Measurements from ENCODE around the gene SMARCB1.
"Not testable (repeated sequence)": the region's sequence is repeated elsewhere in the genome, so short reads cannot be mapped to it uniquely, and the experiment has no call there.

SMARCB1 gene

DNA sequence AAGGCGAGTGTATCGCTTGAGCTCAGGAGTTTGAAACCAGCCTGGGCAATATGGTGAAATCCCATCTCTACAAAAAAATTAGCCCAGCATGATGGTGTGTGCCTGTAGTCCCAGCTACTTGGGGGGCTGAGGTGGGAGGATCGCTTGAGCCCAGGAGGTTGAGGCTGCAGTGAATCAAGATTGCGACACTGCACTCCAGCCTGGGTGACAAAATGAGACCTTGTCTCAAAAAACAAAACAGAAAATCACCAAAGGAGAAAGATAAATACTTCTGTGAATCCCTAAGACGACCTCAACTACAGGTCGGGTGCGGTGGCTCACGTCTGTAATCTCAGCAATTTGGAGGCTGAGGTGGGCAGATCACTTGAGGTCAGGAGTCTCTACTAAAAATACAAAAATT lies 73.4 kb downstream of the SMARCB1 start:
- H3K4me3 ChIP-seq (ENCODE audit: low read length); H2BK5ac ChIP-seq (ENCODE audit: low read length); H3K9ac ChIP-seq (ENCODE audit: low read length); H3K4ac ChIP-seq (ENCODE audit: low read depth, low read length); H3K18ac ChIP-seq (ENCODE audit: low read length); H4K5ac ChIP-seq (ENCODE audit: low read length); H3K27ac ChIP-seq (ENCODE audit: low read depth, low read length); H3K56ac ChIP-seq (ENCODE audit: low read length); H3K79me2 ChIP-seq (ENCODE audit: control insufficient read depth, insufficient read depth, low read length); H3K23ac ChIP-seq (ENCODE audit: low read length); H2BK120ac ChIP-seq (ENCODE audit: low read depth, low read length); H3K79me1 ChIP-seq (ENCODE audit: low read length); H4K8ac ChIP-seq (ENCODE audit: low read depth, low read length); DNase-seq; H2AK5ac ChIP-seq (ENCODE audit: low read length); H3K36me3 ChIP-seq (ENCODE audit: control insufficient read depth, insufficient read depth, low read length); H3K27me3 ChIP-seq (ENCODE audit: insufficient read depth, low read length, poor library complexity); H2BK15ac ChIP-seq (replicated peaks; ENCODE audit: low read depth); H3K4me1 ChIP-seq (ENCODE audit: control insufficient read depth, low read depth, low read length); H3K4me2 ChIP-seq (ENCODE audit: low read length): not testable (repeated sequence)
- WGBS (ENCODE audit: extremely low coverage, insufficient coverage, low lambda C conversion rate) = no CpG with 5 or more reads among the region's 8 CpGs

DNA sequence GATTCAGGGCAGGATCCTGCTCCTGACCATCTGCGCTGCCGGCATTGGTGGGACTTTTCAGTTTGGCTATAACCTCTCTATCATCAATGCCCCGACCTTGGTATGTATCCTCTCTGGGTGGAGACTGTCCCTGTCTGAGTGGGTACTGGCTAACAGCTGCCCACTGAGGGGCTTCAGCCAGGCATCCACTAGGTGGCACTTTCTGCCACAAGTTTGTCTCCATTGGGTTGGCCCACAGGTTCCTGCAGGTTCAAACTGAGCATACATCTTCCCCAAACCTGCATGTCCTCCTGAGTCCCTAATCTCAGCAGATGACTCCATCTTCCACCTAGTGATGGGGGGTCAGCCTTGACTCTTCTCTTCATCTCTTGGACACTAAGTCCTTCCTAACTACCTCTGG lies 75.3 kb downstream of the SMARCB1 start:
- no peak overlapping the region for H2AK5ac ChIP-seq (ENCODE audit: low read length)
- H3K4me3 ChIP-seq (ENCODE audit: low read length) = no peak overlapping the region
- peaks cover 2% of the 10 kb centered on the region for H3K79me1 ChIP-seq (ENCODE audit: low read length)
- H3K79me2 ChIP-seq (ENCODE audit: control insufficient read depth, insufficient read depth, low read length) = no peaks in the 10 kb centered on the region
- H3K23ac ChIP-seq (ENCODE audit: low read length) = no peak overlapping the region
- no peak overlapping the region for H2BK15ac ChIP-seq (replicated peaks; ENCODE audit: low read depth)
- H3K27me3 ChIP-seq (ENCODE audit: insufficient read depth, low read length, poor library complexity) = no peaks in the 10 kb centered on the region
- peaks cover 3% of the 10 kb centered on the region for H3K4me1 ChIP-seq (ENCODE audit: control insufficient read depth, low read depth, low read length)
- H3K4me2 ChIP-seq (ENCODE audit: low read length) = no peak overlapping the region
- no CpG with 5 or more reads among the region's 3 CpGs for WGBS (ENCODE audit: extremely low coverage, insufficient coverage, low lambda C conversion rate)
- no peak overlapping the region for H2BK120ac ChIP-seq (ENCODE audit: low read depth, low read length)
- H3K36me3 ChIP-seq (ENCODE audit: control insufficient read depth, insufficient read depth, low read length) = peaks cover 2% of the 10 kb centered on the region
- peak; percentile 69 for DNase-seq
- no peak overlapping the region for H3K4ac ChIP-seq (ENCODE audit: low read depth, low read length)
- H3K27ac ChIP-seq (ENCODE audit: low read depth, low read length) = no peak overlapping the region
- no peak overlapping the region for H4K8ac ChIP-seq (ENCODE audit: low read depth, low read length)
- no peak overlapping the region for H3K9ac ChIP-seq (ENCODE audit: low read length)
- H3K18ac ChIP-seq (ENCODE audit: low read length) = no peak overlapping the region
- no peak overlapping the region for H4K5ac ChIP-seq (ENCODE audit: low read length)
- H3K56ac ChIP-seq (ENCODE audit: low read length) = no peak overlapping the region
- H2BK5ac ChIP-seq (ENCODE audit: low read length) = no peak overlapping the region

DNA sequence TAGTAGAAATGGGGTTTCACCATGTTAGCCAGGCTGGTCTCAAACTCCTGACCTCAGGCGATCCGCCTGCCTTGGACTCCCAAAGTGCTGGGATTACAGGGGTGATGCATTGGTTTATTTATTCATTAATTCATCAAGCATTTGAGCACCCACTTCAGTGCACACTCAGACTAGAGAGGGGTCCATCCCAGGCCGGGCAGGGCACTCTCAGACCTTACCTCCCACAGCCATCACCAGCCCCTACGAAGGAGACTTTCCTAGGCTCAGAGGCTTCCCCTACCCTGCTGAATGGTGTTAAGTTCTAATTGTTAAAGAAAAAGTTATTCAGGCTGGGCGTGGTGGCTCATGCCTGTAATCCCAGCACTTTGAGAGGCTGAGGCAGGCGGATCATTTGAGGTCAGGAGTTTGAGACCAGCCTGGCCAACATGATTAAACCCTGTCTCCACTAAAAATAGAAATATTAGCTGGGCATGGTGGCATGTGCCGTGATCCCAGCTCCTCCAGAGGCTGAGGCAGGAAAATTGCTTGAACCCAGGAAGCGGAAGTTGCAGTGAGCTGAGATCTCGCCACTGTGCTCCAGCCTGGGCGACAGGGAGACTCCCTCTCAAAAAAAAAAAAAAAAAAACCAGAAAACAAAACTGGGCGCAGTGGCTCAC lies 77.9 kb downstream of the SMARCB1 start:
- not testable (repeated sequence) for H3K4me2 ChIP-seq (ENCODE audit: low read length); H3K79me2 ChIP-seq (ENCODE audit: control insufficient read depth, insufficient read depth, low read length); H3K27me3 ChIP-seq (ENCODE audit: insufficient read depth, low read length, poor library complexity); H2BK15ac ChIP-seq (replicated peaks; ENCODE audit: low read depth); H3K23ac ChIP-seq (ENCODE audit: low read length); H2BK120ac ChIP-seq (ENCODE audit: low read depth, low read length); H3K9ac ChIP-seq (ENCODE audit: low read length); H3K18ac ChIP-seq (ENCODE audit: low read length); H3K27ac ChIP-seq (ENCODE audit: low read depth, low read length); H3K4me1 ChIP-seq (ENCODE audit: control insufficient read depth, low read depth, low read length); H4K5ac ChIP-seq (ENCODE audit: low read length); H3K4me3 ChIP-seq (ENCODE audit: low read length); H3K56ac ChIP-seq (ENCODE audit: low read length); DNase-seq; H2AK5ac ChIP-seq (ENCODE audit: low read length); H4K8ac ChIP-seq (ENCODE audit: low read depth, low read length); H3K4ac ChIP-seq (ENCODE audit: low read depth, low read length); H3K36me3 ChIP-seq (ENCODE audit: control insufficient read depth, insufficient read depth, low read length); H2BK5ac ChIP-seq (ENCODE audit: low read length); H3K79me1 ChIP-seq (ENCODE audit: low read length)
- WGBS (ENCODE audit: extremely low coverage, insufficient coverage, low lambda C conversion rate) = no CpG with 5 or more reads among the region's 11 CpGs

DNA sequence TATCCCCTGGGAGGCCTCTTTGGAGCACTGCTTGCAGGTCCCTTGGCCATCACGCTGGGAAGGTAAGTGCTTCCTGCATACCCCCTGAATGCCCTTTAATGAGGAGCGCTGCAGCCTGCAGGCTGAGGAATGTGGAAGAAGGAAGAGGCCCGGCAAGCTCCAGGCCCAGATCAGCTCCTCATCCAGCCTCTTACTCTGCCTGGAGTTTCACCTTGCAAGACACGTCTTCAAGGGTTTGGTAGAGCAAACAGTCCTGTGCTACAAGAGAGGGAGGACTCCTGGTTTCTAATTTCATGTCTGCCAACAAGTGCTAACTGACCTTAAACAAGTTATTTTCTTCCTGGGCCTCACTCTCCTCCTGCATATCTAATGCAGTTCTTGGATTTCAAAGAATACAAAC lies 81.8 kb downstream of the SMARCB1 start:
- Histone ChIP-seq H2AK5ac (ENCODE audit: low read length) (no peak overlapping the region), H3K18ac (ENCODE audit: low read length) (no peak overlapping the region), H3K27me3 (ENCODE audit: insufficient read depth, low read length, poor library complexity) (no peaks in the 10 kb centered on the region), H3K4me1 (ENCODE audit: control insufficient read depth, low read depth, low read length) (no peaks in the 10 kb centered on the region), H3K4me3 (ENCODE audit: low read length) (no peak overlapping the region), H2BK120ac (ENCODE audit: low read depth, low read length) (no peak overlapping the region), H4K5ac (ENCODE audit: low read length) (no peak overlapping the region), H3K79me1 (ENCODE audit: low read length) (no peaks in the 10 kb centered on the region), H3K4ac (ENCODE audit: low read depth, low read length) (no peak overlapping the region), H3K4me2 (ENCODE audit: low read length) (no peak overlapping the region), H3K9ac (ENCODE audit: low read length) (no peak overlapping the region), H3K27ac (ENCODE audit: low read depth, low read length) (no peak overlapping the region), H4K8ac (ENCODE audit: low read depth, low read length) (no peak overlapping the region), H3K79me2 (ENCODE audit: control insufficient read depth, insufficient read depth, low read length) (no peaks in the 10 kb centered on the region), H2BK5ac (ENCODE audit: low read length) (no peak overlapping the region), H3K23ac (ENCODE audit: low read length) (no peak overlapping the region), H3K56ac (ENCODE audit: low read length) (no peak overlapping the region), H2BK15ac (replicated peaks; ENCODE audit: low read depth) (no peak overlapping the region), H3K36me3 (ENCODE audit: control insufficient read depth, insufficient read depth, low read length) (peaks cover 2% of the 10 kb centered on the region)
- no peak for DNase-seq
- no CpG with 5 or more reads among the region's 4 CpGs for WGBS (ENCODE audit: extremely low coverage, insufficient coverage, low lambda C conversion rate)

DNA sequence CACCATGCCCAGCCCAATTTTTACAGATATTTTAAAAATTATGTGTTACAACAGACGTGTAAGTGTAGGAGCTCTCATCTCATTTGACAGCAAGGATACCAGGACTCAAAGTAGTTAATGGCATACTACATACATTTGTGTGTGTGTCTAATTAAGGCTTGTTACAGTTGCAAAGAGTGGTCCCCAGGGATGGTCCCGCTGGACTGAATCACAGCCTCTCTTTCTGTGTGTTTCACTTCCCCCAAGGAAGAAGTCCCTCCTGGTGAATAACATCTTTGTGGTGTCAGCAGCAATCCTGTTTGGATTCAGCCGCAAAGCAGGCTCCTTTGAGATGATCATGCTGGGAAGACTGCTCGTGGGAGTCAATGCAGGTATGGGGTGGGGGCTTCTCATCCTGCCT lies 88.1 kb downstream of the SMARCB1 start:
- Histone ChIP-seq H3K27me3 (ENCODE audit: insufficient read depth, low read length, poor library complexity) (no peaks in the 10 kb centered on the region), H2BK120ac (ENCODE audit: low read depth, low read length) (no peak overlapping the region), H4K5ac (ENCODE audit: low read length) (no peak overlapping the region), H3K4ac (ENCODE audit: low read depth, low read length) (no peak overlapping the region), H3K79me2 (ENCODE audit: control insufficient read depth, insufficient read depth, low read length) (no peaks in the 10 kb centered on the region), H2AK5ac (ENCODE audit: low read length) (no peak overlapping the region), H3K23ac (ENCODE audit: low read length) (no peak overlapping the region), H2BK15ac (replicated peaks; ENCODE audit: low read depth) (no peak overlapping the region), H4K8ac (ENCODE audit: low read depth, low read length) (no peak overlapping the region), H3K18ac (ENCODE audit: low read length) (no peak overlapping the region), H3K79me1 (ENCODE audit: low read length) (no peaks in the 10 kb centered on the region), H3K4me3 (ENCODE audit: low read length) (no peak overlapping the region), H3K36me3 (ENCODE audit: control insufficient read depth, insufficient read depth, low read length) (no peaks in the 10 kb centered on the region), H2BK5ac (ENCODE audit: low read length) (no peak overlapping the region), H3K9ac (ENCODE audit: low read length) (no peak overlapping the region), H3K4me1 (ENCODE audit: control insufficient read depth, low read depth, low read length) (no peaks in the 10 kb centered on the region), H3K4me2 (ENCODE audit: low read length) (no peak overlapping the region), H3K56ac (ENCODE audit: low read length) (no peak overlapping the region), H3K27ac (ENCODE audit: low read depth, low read length) (no peak overlapping the region)
- no CpG with 5 or more reads among the region's 4 CpGs for WGBS (ENCODE audit: extremely low coverage, insufficient coverage, low lambda C conversion rate)
- no peak for DNase-seq

DNA sequence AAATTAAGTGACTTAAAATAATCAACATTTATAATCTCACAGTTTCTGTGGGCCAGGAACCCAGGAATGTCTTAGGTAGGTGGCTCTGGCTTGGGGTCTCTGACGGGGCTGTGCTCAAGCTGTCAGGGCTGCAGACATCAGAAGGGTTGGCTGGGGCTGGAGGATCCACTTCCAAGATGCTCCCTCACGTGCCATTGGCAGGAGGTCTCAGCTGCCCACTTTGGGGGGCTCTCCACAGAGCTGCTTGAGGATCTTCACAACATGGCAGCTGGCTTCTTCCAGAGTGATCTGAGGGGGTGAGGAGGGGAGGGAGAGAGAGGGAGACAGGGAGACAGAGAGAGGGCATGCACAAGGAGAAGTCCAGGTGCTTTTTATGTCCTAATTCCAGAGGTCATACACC lies 89.0 kb downstream of the SMARCB1 start:
- no peak overlapping the region for H3K9ac ChIP-seq (ENCODE audit: low read length)
- WGBS (ENCODE audit: extremely low coverage, insufficient coverage, low lambda C conversion rate) = no CpG with 5 or more reads among the region's 2 CpGs
- no peaks in the 10 kb centered on the region for H3K36me3 ChIP-seq (ENCODE audit: control insufficient read depth, insufficient read depth, low read length)
- H3K79me1 ChIP-seq (ENCODE audit: low read length) = no peaks in the 10 kb centered on the region
- no peak for DNase-seq
- no peak overlapping the region for H3K4ac ChIP-seq (ENCODE audit: low read depth, low read length)
- no peak overlapping the region for H4K8ac ChIP-seq (ENCODE audit: low read depth, low read length)
- H3K4me3 ChIP-seq (ENCODE audit: low read length) = no peak overlapping the region
- H3K27ac ChIP-seq (ENCODE audit: low read depth, low read length) = no peak overlapping the region
- no peak overlapping the region for H3K4me2 ChIP-seq (ENCODE audit: low read length)
- no peaks in the 10 kb centered on the region for H3K27me3 ChIP-seq (ENCODE audit: insufficient read depth, low read length, poor library complexity)
- no peak overlapping the region for H2BK120ac ChIP-seq (ENCODE audit: low read depth, low read length)
- H3K56ac ChIP-seq (ENCODE audit: low read length) = no peak overlapping the region
- H4K5ac ChIP-seq (ENCODE audit: low read length) = no peak overlapping the region
- no peaks in the 10 kb centered on the region for H3K79me2 ChIP-seq (ENCODE audit: control insufficient read depth, insufficient read depth, low read length)
- no peak overlapping the region for H3K23ac ChIP-seq (ENCODE audit: low read length)
- no peaks in the 10 kb centered on the region for H3K4me1 ChIP-seq (ENCODE audit: control insufficient read depth, low read depth, low read length)
- no peak overlapping the region for H3K18ac ChIP-seq (ENCODE audit: low read length)
- no peak overlapping the region for H2AK5ac ChIP-seq (ENCODE audit: low read length)
- no peak overlapping the region for H2BK15ac ChIP-seq (replicated peaks; ENCODE audit: low read depth)
- H2BK5ac ChIP-seq (ENCODE audit: low read length) = no peak overlapping the region
